GM10248 (cell line): ENCODE results near the gene TMEM213.

Experiments used
- CTCF ChIA-PET: fragments of 300-600 bp; sonication (Branson Sonifier 250); formaldehyde crosslinking; extraction: SDS; loops from one replicate; lab custom pipeline; 2021; ENCODE audit warnings: antibody characterized with exemption; lab: Yijun Ruan, JAX
- POLR2A ChIA-PET: fragments of 350-650 bp; sonication (Branson Sonifier 250); formaldehyde crosslinking; extraction: SDS; loops from one replicate; lab custom pipeline; 2020; ENCODE audit warnings: antibody characterized with exemption; lab: Yijun Ruan, JAX
- DNase-seq: peaks from one replicate; pipeline ENCODE4 v3.0.0; 2012; ENCODE audit errors: extremely low spot score
- CTCF ChIP-seq: IDR thresholded peaks from 2 replicates; pipeline ENCODE4 v1.5.1; 2012; ENCODE audit warnings: mild to moderate bottlenecking, low read depth; ENCODE audit errors: extremely low read depth, missing control alignments, control extremely low read depth

TMEM213 gene

GRCh38 chr7:138873220-138873892 lies 75.6 kb downstream of the TMEM213 start:
- ChIA-PET POLR2A (no interaction called here), CTCF (interaction anchor here (0.9 to 1.6 kb wide), 2 partner anchors 13 to 31 kb away, joined by 3 to 7 read pairs; no protein-coding TSS in a partner anchor)
- DNase-seq: no peak
- no peak for TF ChIP-seq CTCF

- CTCF ChIA-PET: interaction anchor here (1.1 to 3.3 kb wide), 2 partner anchors 11 to 17 kb away, joined by 3 to 27 read pairs; no protein-coding TSS in a partner anchor
These were observed 78.0 kb downstream of the TMEM213 start for GRCh38 chr7:138875794-138876193.

GRCh38 chr7:138876326-138876725 lies 78.5 kb downstream of the TMEM213 start:
- no peak for TF ChIP-seq CTCF
- ChIA-PET POLR2A (no interaction called here), CTCF (interaction anchor here (0.8 to 3.3 kb wide), 4 partner anchors 10 to 26 kb away, joined by 3 to 27 read pairs (median 6); no protein-coding TSS in a partner anchor)
- no peak for DNase-seq

More at GRCh38 chr7:138875794-138876193, 78.0 kb downstream of the TMEM213 start:
- DNase-seq: no peak
- TF ChIP-seq CTCF: no peak
- POLR2A ChIA-PET: no interaction called here

- POLR2A ChIA-PET: no interaction called here
- CTCF ChIA-PET: interaction anchor here (1.1 to 3.3 kb wide), 3 partner anchors 8 to 20 kb away, joined by 3 to 27 read pairs (median 8); no protein-coding TSS in a partner anchor
- no peak for DNase-seq
- TF ChIP-seq CTCF: no peak
These were observed 80.3 kb downstream of the TMEM213 start for GRCh38 chr7:138878051-138878450.

- TF ChIP-seq CTCF: no peak
- ChIA-PET CTCF (interaction anchor here (3.3 kb wide), 1 partner anchor 8 kb away, joined by 27 read pairs; no protein-coding TSS in a partner anchor), POLR2A (no interaction called here)
- DNase-seq: no peak
These were observed 81.1 kb downstream of the TMEM213 start for GRCh38 chr7:138878856-138879255.

GRCh38 chr7:138879356-138879755 lies 81.6 kb downstream of the TMEM213 start:
- no peak for TF ChIP-seq CTCF
- POLR2A ChIA-PET: no interaction called here
- no peak for DNase-seq
- CTCF ChIA-PET: no interaction called here
